Measurements from ENCODE around the gene PWWP2B. TPM values are rescaled to one million over a fixed set of nuclear protein-coding genes. Genes with fewer than 3 reads are reported as not detected.

The PWWP2B gene
- total RNA-seq, 2 donors from 2014 or later = 7.7 to 8.1 TPM

DNA sequence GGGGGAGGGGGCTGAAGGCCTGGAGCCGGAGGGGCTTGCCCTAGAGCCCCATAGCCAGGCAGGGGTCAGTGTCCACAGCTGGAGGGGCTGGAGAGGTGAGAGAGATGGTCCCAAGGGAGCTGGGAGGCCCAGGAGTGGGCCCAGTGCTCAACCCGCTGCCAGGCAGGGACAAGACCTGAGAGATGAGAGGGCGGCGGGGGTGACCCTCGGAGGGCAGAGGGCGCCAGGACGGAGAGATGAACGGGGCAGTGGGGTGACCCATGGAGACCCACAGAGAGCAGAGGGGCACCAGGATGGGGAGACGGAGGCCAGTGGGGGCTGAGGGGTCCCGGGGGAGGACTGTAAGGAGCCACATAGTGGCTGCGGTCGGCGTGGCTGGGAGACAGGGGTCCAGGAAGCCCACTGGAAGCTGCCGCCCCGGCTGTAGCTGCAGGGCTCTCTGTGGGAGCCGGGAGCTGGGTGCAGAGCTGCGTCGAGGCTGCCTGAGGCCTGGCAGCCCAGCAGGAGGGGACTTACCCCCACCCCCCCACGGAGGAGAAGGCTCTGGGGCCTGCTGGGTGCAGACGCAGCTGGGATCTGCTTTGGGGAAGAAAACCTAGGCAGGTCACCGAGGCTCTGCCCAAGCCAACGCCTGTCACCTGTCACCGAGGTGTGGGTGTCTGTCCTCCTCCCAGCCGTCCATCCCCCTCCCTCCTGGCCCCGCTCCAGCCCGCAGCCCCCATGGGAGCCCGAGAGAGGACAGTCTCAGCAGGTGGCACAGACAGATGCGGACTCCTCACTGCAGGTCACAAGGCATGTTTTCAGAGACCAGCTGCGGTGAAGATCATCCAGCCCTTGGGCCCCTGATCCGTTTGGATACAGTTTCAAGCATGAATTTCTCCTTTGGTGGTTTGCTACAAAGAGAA lies 25.1 kb downstream of the PWWP2B start:
- Histone ChIP-seq H3K27ac (peak overlapping the region; percentile 82 to 87), H3K9me3 (no peaks in the 10 kb centered on the region), H3K4me1 (peaks cover 0 to 47% of the 10 kb centered on the region in 2 donors), H3K36me3 (peaks cover 3% of the 10 kb centered on the region), H3K4me3 (no peak overlapping the region), H3K27me3 (no peaks in the 10 kb centered on the region)
- no peak for DNase-seq (ENCODE audit: low spot score)
- TF ChIP-seq CTCF (IDR thresholded peaks at IDR 0.05) = no peak

GRCh38 chr10:132422903-132423825 lies 26.2 kb downstream of the PWWP2B start:
- Histone ChIP-seq H3K4me1 (peaks cover 0 to 45% of the 10 kb centered on the region in 2 donors), H3K27ac (peak overlapping the region in 1 of 2 donors; percentile 82)
- no peak for TF ChIP-seq CTCF (IDR thresholded peaks at IDR 0.05)

GRCh38 chr10:132423966-132424861 lies 27.2 kb downstream of the PWWP2B start:
- DNase-seq (ENCODE audit: low spot score) = no peak
- no peaks in the 10 kb centered on the region for H3K36me3 ChIP-seq
- no peak for TF ChIP-seq CTCF (IDR thresholded peaks at IDR 0.05)
- H3K27ac ChIP-seq = no peak overlapping the region
- no peak overlapping the region for H3K4me3 ChIP-seq
- H3K9me3 ChIP-seq = no peaks in the 10 kb centered on the region
- H3K27me3 ChIP-seq = no peaks in the 10 kb centered on the region
- H3K4me1 ChIP-seq = peaks cover 0 to 34% of the 10 kb centered on the region in 2 donors

More at GRCh38 chr10:132422903-132423825, 26.2 kb downstream of the PWWP2B start:
- H3K4me3 ChIP-seq = no peak overlapping the region
- no peaks in the 10 kb centered on the region for H3K27me3 ChIP-seq
- H3K36me3 ChIP-seq = no peaks in the 10 kb centered on the region
- no peaks in the 10 kb centered on the region for H3K9me3 ChIP-seq
- no peak for DNase-seq (ENCODE audit: low spot score)

GRCh38 chr10:132425029-132425756 lies 28.2 kb downstream of the PWWP2B start:
- H3K36me3 ChIP-seq = no peaks in the 10 kb centered on the region
- no peaks in the 10 kb centered on the region for H3K27me3 ChIP-seq
- peaks cover 0 to 26% of the 10 kb centered on the region in 2 donors for H3K4me1 ChIP-seq
- no peaks in the 10 kb centered on the region for H3K9me3 ChIP-seq
- DNase-seq (ENCODE audit: low spot score) = no peak
- H3K27ac ChIP-seq = no peak overlapping the region
- TF ChIP-seq CTCF (IDR thresholded peaks at IDR 0.05) = no peak
- no peak overlapping the region for H3K4me3 ChIP-seq

Data from right atrium auricular region (tissue), 2 donors.